Measurements from ENCODE around the gene TBCC.
"Not testable (repeated sequence)": the region's sequence is repeated elsewhere in the genome, so short reads cannot be mapped to it uniquely, and the experiment has no call there.

TBCC gene

GRCh38 chr6:42729731-42730130, 16.2 kb downstream of the TBCC start:
- DNase-seq, result no peak

- DNase-seq, result no peak
Measured at GRCh38 chr6:42727627-42728026, 18.3 kb downstream of the TBCC start.

- DNase-seq, result no peak
Measured at GRCh38 chr6:42727087-42727611, 18.8 kb downstream of the TBCC start.

- peak in 4 of 5 experiments; percentile 46 to 93 (median 62) for DNase-seq
Measured at GRCh38 chr6:42726485-42727086, 19.3 kb downstream of the TBCC start.

- DNase-seq, result no peak
Measured at GRCh38 chr6:42726026-42726425, 19.9 kb downstream of the TBCC start.

- DNase-seq, result no peak
Measured at GRCh38 chr6:42724825-42725224, 21.1 kb downstream of the TBCC start.

- DNase-seq, result no peak
Measured at GRCh38 chr6:42722497-42722896, 23.4 kb downstream of the TBCC start, which contains the start of gene PRPH2. Gene PRPH2, minus strand, starts transcription at chr6:42722597. Its CDS starts 263 bp downstream, at chr6:42722334.

- no peak for DNase-seq
Measured at GRCh38 chr6:42720739-42721138, 25.2 kb downstream of the TBCC start.

- DNase-seq, result no peak
Measured at GRCh38 chr6:42715871-42716270, 30.0 kb downstream of the TBCC start.

- no peak for DNase-seq
Measured at GRCh38 chr6:42714098-42714761, 31.7 kb downstream of the TBCC start.

GRCh38 chr6:42711930-42712329, 34.0 kb downstream of the TBCC start:
- no peak for DNase-seq

GRCh38 chr6:42710316-42710715, 35.6 kb downstream of the TBCC start:
- DNase-seq, result no peak

- no peak for DNase-seq
Measured at GRCh38 chr6:42709871-42710270, 36.0 kb downstream of the TBCC start.

- DNase-seq, result no peak
Measured at GRCh38 chr6:42708096-42708495, 37.8 kb downstream of the TBCC start.

GRCh38 chr6:42707595-42707994, 38.3 kb downstream of the TBCC start:
- DNase-seq, result no peak

- no peak for DNase-seq
Measured at GRCh38 chr6:42704937-42705374, 40.9 kb downstream of the TBCC start.

- no peak for DNase-seq
Measured at GRCh38 chr6:42704251-42704936, 41.5 kb downstream of the TBCC start.

- not testable (repeated sequence) for DNase-seq
Measured at GRCh38 chr6:42702786-42703185, 43.1 kb downstream of the TBCC start.

GRCh38 chr6:42702200-42702599, 43.7 kb downstream of the TBCC start:
- DNase-seq, result no peak

GRCh38 chr6:42698217-42698616, 47.7 kb downstream of the TBCC start:
- DNase-seq, result no peak

GRCh38 chr6:42697268-42697655, 48.6 kb downstream of the TBCC start:
- DNase-seq, result no peak

GRCh38 chr6:42696526-42697267, 49.2 kb downstream of the TBCC start:
- no peak for DNase-seq

- no peak for DNase-seq
Measured at GRCh38 chr6:42694586-42694985, 51.3 kb downstream of the TBCC start.
